Measurements from ENCODE around the gene CHAT. TPM values are rescaled to one million over a fixed set of nuclear protein-coding genes. Genes with fewer than 3 reads are reported as not detected.
"Not testable (repeated sequence)": the region's sequence is repeated elsewhere in the genome, so short reads cannot be mapped to it uniquely, and the experiment has no call there.

CHAT gene
- polyA plus RNA-seq, 4 donors: not detected

DNA sequence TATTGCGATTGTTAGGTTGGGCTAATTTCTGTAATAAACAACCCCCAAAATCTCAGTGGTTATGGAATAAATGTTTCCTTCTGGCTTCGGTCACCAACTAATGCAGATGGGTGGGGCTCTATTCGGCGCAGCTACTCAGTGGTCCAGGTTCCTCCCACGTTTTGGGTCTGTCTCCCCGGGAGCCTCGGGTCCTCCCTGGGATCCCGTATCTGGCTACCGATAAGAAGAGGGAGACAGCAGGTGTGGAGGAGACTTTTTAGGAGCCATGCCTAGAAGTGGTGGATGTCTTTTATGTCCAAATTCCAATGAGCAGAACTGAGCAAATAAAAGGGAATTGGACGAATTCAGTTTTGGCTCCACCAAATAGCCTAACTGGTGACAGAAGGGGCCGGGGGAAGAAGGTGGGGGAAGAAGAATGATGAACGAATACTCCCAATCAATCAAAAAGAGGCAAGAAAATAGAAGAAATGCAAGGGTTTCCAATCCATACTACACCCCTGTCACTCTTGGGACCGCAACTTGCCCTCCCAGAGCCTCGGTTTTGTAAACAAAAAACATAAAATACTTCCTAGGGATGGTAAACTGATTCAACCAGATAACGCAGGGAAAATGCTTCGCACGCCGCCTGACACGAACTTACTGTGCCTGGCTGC, 65.1 kb downstream of the CHAT start:
- no peak for DNase-seq (ENCODE audit: low read depth in 4 of 4, low spot score in 2 of 4)

DNA sequence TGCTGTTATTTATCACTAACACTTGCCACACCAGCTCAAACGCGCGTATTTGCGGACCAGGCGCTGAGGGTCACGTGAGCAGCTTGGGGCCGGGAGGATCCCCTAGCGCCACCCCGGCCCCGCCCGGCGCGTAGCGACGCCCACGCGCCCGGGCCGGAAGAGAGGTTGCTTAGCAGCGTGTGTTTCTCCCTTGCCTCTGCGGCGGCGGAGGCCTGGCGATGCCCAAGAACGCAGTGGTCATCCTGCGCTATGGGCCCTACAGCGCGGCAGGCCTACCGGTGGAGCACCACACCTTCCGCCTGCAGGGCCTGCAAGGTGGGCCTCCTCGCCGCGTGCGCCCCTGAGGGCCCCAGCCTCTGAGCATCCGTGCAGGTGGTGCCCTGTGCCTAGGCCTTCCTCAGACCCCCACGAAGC, 65.7 kb downstream of the CHAT start, which contains the start of gene C10orf53:
Gene C10orf53, plus strand, starts transcription at position 172 of the 414 bp plus-strand sequence. Its CDS starts 47 bp downstream, at position 219.
- DNase-seq (ENCODE audit: low read depth in 4 of 4, low spot score in 2 of 4): peak in 1 of 4 donors; percentile 30

DNA sequence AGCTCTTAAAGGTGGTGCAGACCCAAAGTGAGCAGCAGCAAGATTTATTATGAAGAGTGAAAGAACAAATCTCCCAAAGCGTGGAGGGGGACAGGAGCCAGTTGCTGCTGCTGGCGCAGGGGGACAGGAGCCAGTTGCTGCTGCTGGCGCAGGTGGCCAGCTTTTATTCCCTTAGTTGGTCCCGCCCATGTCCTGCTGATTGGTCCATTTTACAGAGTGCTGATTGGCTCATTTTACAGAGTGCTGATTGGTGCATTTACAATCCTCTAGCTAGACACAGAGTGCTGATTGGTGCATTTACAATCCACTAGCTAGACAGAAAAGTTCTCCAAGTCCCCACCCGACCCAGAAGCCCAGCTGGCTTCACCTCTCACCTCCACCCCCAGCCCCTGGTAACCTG, 68.6 kb downstream of the CHAT start:
- not testable (repeated sequence) for DNase-seq (ENCODE audit: low read depth in 4 of 4, low spot score in 2 of 4)

DNA sequence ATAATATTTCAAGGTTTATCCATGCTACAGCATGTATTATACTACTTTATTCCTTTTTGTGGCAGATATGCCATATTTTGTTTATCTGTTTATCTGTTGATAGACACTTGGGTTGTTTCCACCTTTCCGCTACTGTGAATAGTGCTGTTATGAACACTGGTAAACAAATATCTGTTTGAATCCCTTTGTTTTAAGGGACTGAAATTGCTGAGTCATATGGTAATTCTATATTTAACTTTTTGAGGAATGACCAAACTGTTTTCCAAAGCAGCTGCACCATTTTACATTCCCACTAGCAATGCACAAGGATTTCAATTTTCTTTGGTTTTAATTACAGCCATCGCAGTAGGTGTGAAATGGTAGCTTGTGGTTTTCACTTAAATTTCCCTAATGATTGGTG, 69.0 kb downstream of the CHAT start:
- no peak for DNase-seq (ENCODE audit: low read depth in 4 of 4, low spot score in 2 of 4)

DNA sequence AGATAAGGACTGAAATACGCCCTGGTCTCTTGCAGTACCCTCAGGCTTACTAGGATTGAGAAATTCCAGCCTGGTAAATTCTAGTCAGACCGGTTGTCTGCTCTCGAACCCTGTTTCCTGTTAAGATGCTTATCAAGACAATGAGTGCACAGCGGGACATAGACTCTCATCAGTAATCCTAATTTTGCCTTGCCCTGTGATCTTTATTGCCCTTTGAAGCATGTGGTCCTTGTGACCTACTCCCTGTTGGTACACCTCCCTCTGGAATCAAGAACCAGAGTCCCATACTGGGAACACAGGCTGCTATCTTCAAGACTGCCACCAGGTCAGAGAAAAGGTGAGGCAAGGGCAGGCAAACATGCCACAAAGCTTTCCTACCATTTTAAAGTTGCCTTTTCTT, 72.8 kb downstream of the CHAT start:
- DNase-seq (ENCODE audit: low read depth in 4 of 4, low spot score in 2 of 4): no peak

DNA sequence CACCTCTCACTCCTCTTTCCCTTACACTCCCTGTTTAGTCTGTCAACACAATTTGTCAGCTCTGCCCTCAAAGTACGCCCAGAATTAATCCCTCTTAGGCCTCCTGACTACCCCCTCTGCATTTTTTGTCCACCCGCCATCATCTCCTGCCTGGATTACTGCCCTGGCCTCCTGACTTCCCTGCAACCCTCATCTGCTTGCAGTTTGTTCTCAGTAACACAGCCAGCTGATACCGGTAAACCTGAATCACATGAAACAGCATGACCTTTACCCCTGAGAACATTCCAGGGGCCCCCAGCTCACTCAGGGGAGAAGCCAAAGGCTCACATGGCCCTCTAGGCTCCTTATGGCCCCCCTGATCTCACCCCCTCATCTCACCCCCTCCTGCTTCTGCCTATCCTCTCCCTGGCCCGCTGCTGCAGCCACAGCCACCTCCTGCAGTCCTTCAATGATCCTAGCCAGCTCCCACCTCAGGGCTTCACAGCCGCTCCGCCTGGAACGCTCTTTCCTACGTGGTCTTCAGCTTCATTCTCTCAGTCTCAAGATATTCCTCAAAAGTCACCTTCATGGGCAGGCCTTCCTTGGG, 74.5 kb downstream of the CHAT start:
- DNase-seq (ENCODE audit: low read depth in 4 of 4, low spot score in 2 of 4): no peak

DNA sequence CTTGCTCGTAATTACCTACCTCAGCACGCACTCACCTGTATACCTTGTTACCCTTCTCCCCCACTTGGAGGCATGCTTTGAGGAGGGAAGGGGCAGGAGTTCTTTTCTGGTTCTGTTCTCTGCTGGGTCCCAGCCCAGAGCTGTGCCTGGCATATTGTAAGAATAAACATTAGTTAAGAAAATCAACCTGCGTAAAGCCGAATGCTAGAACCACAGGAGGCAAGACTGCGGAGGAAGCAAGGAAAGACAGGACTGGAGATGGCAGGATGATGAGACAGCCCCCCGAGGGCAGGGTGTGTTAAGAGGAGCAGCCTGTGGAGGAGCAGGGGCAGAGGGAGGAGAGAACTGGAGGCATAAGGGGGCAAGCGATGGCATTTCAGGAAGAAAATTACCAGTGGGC, 75.1 kb downstream of the CHAT start:
- no peak for DNase-seq (ENCODE audit: low read depth in 4 of 4, low spot score in 2 of 4)

DNA sequence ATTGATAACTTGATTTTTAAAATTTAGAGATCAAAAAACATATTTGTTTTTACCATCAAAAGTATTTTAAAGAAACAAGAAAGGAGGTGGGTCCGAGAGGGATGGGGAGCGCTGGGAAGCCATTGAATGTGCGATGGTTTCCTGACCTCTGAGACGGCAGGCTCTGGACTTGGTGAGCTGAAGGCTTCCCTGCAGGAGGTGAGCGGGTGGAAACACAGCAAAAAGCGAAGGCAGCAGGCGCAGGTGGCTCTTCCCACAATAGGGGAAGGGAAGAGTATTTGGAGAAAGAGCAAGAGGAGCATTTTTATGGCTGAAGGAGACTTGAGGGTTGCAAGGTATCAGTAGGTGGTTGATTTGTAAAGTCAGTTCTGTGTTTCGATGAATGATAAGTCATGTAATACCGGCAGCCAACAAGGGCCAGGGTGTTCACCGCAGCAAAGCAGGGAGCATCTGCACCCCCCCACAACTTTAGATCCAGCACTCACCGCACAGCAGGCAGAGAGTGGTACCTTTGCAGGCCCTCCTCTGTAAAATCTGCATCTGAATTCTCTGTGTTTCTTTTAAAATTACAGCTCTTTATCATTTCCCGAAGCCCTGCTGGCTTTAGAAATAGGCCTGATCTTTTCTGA, 76.2 kb downstream of the CHAT start:
- no peak for DNase-seq (ENCODE audit: low read depth in 4 of 4, low spot score in 2 of 4)

DNA sequence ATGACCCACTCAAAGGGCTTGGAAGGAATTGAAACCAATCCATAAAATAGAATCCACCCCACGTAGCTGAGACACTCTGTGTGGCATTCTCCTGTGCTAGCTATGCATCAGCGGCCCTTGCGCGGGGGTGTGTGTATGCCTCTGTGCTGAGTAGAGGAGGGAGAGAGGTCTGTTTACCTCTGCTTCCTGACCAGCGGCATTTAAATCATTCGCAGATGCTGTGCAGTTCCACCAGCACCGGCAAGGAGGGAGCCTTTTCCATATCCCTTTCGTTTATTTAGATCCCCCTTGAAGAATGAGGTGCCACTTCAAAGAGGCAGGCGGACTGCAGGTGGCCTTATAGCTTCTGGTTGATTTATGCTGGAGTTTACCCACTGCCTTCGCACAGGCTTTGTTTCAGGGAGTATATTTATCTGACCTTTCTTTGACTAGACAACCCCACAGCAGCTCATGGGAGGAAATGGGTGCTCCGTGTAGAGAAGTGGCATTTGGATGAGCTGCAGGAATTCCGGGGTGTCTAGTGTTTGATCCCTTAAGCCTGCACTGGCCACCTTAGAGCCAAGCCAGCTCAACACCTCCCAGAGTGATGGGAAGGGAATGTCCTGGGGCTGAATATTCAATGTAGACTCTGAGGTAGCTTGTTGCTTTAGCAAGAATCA, 77.0 kb downstream of the CHAT start:
- DNase-seq (ENCODE audit: low read depth in 4 of 4, low spot score in 2 of 4): peak in 3 of 4 donors; percentile 47 to 55 (median 47)

DNA sequence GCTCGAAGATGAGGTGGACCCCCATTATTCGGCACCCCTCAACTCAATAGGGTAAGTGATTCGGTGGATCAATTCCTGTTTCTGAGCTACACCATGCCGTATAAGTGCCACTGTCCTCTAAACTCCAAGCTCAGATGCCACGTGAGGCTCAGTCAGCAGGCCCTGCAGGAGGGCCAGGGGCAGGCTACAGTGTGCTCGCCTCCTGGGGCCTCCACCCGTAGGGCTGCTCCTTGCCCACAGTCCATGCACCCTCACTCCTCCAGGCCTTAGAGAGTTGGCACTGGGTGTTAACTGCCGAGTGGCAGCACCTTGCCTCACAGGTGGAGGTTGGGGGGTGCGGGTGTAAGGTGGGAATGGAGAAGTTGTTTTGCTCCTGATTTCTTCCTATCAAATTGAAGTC, 77.8 kb downstream of the CHAT start:
- DNase-seq (ENCODE audit: low read depth in 4 of 4, low spot score in 2 of 4): no peak

DNA sequence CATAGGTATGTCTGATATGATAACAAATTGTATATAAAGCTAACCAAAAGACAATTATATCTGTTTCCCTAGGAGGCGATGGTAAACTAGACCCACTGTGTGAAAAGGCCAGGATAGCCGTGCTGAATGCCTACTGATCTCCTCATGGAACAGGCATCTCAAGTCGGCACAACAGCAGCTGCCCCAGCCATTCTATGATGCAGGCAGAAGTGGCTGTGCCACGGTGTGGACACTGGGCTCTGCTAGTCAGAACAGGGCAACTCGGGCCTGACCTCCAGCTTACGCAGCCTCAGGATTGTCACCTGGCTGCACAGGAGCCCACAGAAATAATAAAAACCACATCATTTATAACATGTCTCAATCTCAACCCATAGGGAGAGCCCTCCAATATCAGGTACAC, 80.6 kb downstream of the CHAT start:
- DNase-seq (ENCODE audit: low read depth in 4 of 4, low spot score in 2 of 4): no peak

DNA sequence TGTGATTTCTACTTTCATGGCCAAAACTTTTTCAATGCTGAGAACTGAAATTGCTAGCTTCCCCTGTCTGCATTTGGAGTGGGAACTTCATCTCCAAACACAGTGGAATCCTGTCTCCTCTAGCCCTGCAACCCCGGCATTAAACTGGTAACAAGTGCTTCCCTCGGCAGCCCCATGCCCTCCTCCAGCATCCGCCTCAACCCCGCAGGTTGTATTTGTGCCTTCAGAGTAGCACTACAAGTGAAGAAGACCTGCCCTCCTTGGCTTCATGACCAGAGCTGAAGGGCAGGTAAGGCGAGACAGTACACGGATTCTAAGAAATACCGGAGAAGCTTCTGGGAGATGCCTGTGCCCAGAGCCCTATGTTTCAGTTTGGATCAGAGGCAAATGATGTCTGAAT, 82.5 kb downstream of the CHAT start:
- no peak for DNase-seq (ENCODE audit: low read depth in 4 of 4, low spot score in 2 of 4)

DNA sequence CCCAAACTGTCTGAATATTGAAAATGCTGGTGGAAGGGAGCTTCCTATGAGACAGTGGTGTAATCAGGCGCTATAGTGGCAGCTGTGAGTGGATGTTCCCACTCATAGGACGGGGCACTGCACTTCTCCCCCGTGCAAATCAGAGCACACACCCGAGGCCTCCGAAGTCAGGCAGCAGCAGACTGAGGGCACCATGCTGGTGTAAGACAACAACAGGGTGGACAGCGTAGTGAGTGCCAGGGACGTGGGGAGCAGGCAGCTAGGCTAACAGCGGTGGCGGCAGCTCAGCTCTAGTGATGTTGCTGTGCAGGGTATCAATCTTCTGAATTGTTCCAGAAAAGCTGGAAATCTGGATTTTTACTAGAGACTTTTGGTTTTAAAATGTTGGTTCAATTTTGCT, 84.8 kb downstream of the CHAT start:
- no peak for DNase-seq (ENCODE audit: low read depth in 4 of 4, low spot score in 2 of 4)

DNA sequence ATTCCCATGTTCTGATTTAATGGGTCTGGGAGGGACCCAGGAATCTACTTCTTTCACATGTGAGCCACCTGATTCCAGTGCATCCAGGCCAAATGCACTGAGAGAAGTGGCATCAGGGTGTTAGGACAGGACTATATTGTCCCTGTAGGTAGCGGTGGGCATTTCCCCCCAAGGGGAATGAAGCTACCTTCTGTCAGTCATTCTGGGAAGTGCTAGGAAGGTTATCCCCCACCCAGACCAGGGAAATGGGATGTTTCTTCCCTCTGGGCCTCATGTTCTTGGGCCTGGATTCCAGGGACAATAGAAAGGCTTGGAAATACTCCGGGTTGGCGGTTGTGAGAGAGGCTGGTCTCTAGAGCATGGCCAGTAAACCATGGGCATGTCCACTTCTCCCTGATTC, 86.4 kb downstream of the CHAT start:
- no peak for DNase-seq (ENCODE audit: low read depth in 4 of 4, low spot score in 2 of 4)

DNA sequence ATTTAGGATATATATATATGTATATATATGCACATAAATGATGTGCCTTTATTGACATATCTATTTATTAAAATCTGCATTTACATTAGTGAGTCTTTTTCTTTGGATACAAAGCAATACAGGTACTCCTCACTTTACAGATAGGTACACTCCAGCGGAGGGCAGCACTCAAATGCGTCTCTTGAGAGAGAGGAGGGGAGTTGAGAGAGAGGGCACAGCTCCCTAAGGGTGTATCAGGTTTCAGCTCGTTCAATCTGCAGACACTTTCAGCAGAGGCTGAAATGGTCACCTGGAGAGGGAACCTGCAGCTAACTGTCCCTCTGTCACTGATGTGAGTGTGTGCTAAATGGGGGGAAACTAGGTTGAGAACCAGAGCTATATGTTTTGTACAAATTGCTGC, 87.2 kb downstream of the CHAT start:
- no peak for DNase-seq (ENCODE audit: low read depth in 4 of 4, low spot score in 2 of 4)

DNA sequence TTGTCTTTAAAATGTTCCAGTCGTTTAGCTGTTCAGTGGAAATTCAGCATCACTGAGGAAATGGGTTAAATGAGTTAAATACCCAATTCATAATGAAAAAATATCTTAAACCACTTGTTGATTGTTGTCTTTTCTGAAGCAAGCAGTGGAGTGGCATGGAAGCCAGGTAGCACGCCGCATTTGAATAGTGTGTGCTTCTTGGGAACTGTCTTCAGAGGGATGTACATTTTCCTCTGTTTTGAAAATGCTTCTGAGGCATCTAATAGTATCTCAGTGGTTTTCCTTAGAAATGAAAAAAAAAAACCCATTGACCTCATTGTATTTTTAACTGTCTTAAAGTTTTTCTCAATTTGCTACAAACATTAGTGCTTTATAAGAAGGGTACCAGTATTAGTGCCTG, 93.7 kb downstream of the CHAT start:
- no peak for DNase-seq (ENCODE audit: low read depth in 4 of 4, low spot score in 2 of 4)

DNA sequence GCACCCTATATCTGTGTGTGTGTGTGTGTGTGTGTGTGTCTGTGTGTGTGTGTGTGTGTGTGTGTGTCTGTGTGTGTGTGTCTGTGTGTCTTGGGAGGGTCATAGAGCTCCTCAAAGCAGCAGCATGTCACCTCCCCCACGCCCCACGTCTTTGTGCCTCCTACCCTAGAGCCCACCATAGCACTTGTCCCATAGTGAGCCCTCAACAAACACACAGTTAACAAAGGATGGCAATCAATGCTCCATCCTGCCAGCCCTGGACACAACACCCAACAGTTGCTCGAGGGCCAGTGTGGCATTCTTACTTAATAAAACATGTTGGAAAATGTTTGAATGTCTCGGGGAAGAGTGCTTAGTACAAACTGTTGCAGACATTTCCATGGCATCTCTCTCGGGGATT, 96.1 kb downstream of the CHAT start:
- no peak for DNase-seq (ENCODE audit: low read depth in 4 of 4, low spot score in 2 of 4)

DNA sequence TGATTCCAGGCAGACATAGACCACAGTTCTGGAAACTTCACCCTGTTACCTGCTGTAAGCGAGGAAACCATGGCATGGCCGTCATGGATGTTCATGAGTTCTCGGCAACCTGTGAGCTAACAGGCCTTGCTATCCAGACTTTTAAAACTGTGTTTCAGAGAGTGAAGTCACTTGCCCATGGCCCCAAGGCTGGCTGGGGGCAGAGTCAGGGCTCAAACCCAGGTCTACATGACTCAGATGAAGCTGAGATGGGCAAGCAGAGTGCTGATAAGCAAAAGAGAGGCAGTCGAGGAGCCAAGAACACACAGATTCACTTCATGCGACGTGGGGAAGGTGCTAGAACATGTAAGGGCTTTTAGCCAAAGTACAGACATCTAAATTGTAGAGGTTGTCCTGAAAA, 97.1 kb downstream of the CHAT start:
- DNase-seq (ENCODE audit: low read depth in 4 of 4, low spot score in 2 of 4): no peak

DNA sequence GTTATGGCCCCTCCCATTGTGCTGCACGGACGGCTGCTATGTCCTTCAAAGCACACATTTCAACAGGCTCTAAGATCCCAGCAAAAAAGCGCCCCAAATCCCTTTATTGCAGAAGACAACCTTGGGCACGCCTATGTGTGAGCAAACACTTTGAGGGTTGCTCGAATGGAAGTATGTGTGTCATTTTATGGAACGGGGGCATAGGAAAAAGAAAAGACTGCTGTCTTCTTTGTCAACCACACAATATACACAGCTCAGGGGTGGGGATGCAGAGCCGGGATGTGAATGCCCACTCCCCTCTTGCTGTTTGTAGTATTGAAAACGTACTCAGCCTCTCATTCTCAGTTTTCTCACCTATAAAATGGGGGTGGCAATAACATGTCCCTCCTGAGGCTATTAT, 97.6 kb downstream of the CHAT start:
- no peak for DNase-seq (ENCODE audit: low read depth in 4 of 4, low spot score in 2 of 4)

DNA sequence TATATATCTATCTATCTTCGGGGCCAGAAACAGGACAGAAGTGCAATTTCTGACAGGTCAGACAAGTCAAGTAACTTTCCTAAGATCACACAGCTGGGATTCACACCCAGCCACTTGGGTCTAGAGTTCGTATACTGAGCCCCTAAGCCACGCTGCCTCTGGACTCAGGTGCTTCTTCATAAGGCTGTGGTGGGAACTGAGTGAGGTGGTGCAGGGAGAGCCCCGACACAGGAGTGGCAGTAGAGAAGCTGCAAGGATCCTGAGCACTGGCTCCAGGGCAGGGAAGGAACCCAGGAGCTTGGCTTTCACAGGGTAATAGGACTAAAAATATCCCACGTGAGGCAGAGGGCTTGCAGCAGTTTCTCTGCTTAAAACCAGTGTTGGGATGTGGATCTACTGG, 99.4 kb downstream of the CHAT start:
- no peak for DNase-seq (ENCODE audit: low read depth in 4 of 4, low spot score in 2 of 4)

Measured in left renal cortex interstitium (tissue), 4 donors.